SK-N-SH treated with all-trans-retinoic acid at 6 μM for 48 hours (cell line): ENCODE measurements around the gene OMD.

ENCODE experiments used
- ATAC-seq: fragments of 200-7000 bp; cut with Tn5 transposase; 3 replicates; pipeline ENCODE4 v1.9.1; 2020; ENCODE audit warnings: mild to moderate bottlenecking, moderate library complexity
- ARNTL ChIP-seq: fragments of 450-650 bp; formaldehyde crosslinking; IDR thresholded peaks from 2 replicates; pipeline ENCODE4 v1.5.0; 2020; ENCODE audit warnings: low read depth, mild to moderate bottlenecking, moderate library complexity, borderline replicate concordance
- BACH2 ChIP-seq: fragments of 250-450 bp; sonication (Bioruptor Pico); IDR thresholded peaks from 2 replicates; pipeline ENCODE4 v1.9.0; 2021; ENCODE audit warnings: mild to moderate bottlenecking, borderline replicate concordance
- GLIS3 ChIP-seq: fragments of 250-450 bp; sonication (Bioruptor Pico); IDR thresholded peaks from 2 replicates; pipeline ENCODE4 v1.5.0; 2020; ENCODE audit warnings: mild to moderate bottlenecking, moderate library complexity
- ISL1 ChIP-seq: fragments of 250-450 bp; sonication (Bioruptor Pico); IDR thresholded peaks from 2 replicates; pipeline ENCODE4 v2.1.2; 2022; ENCODE audit warnings: mild to moderate bottlenecking, moderate library complexity
- PPARA ChIP-seq: fragments of 250-450 bp; sonication (Bioruptor Pico); IDR thresholded peaks from 2 replicates; pipeline ENCODE4 v1.5.0; 2020; ENCODE audit warnings: mild to moderate bottlenecking, borderline replicate concordance
- RARB ChIP-seq: fragments of 250-450 bp; sonication (Bioruptor Pico); IDR thresholded peaks from 2 replicates; pipeline ENCODE4 v1.8.0; 2021; ENCODE audit warnings: mild to moderate bottlenecking, moderate library complexity
- TCF4 ChIP-seq: fragments of 250-450 bp; sonication (Bioruptor Pico); IDR thresholded peaks from 2 replicates; pipeline ENCODE4 v1.8.0; 2021; ENCODE audit warnings: mild to moderate bottlenecking, moderate library complexity, borderline replicate concordance
- TOX ChIP-seq: fragments of 250-450 bp; sonication (Bioruptor Pico); IDR thresholded peaks from 2 replicates; pipeline ENCODE4 v1.8.0; 2021; ENCODE audit warnings: mild to moderate bottlenecking, moderate library complexity, borderline replicate concordance
- ZNF8 ChIP-seq: fragments of 450-650 bp; formaldehyde crosslinking; IDR thresholded peaks from 2 replicates; pipeline ENCODE4 v1.5.0; 2020; ENCODE audit warnings: mild to moderate bottlenecking, moderate library complexity
- TF ChIP-seq, protein P1 (sequence below): fragments of 250-450 bp; sonication (Bioruptor Pico); IDR thresholded peaks from 2 replicates; pipeline ENCODE4 v1.8.0; 2021; ENCODE audit warnings: low read depth, mild to moderate bottlenecking, moderate library complexity, borderline replicate concordance
- TF ChIP-seq, protein P2 (sequence below): fragments of 250-450 bp; sonication (Bioruptor Pico); IDR thresholded peaks from 2 replicates; pipeline ENCODE4 v1.5.1; 2020; ENCODE audit warnings: low read depth, mild to moderate bottlenecking, moderate library complexity
- TF ChIP-seq, protein P3 (sequence below): fragments of 250-450 bp; sonication (Bioruptor Pico); IDR thresholded peaks from 2 replicates; pipeline ENCODE4 v1.5.0; 2020; ENCODE audit warnings: mild to moderate bottlenecking, moderate library complexity

Gene OMD

DNA sequence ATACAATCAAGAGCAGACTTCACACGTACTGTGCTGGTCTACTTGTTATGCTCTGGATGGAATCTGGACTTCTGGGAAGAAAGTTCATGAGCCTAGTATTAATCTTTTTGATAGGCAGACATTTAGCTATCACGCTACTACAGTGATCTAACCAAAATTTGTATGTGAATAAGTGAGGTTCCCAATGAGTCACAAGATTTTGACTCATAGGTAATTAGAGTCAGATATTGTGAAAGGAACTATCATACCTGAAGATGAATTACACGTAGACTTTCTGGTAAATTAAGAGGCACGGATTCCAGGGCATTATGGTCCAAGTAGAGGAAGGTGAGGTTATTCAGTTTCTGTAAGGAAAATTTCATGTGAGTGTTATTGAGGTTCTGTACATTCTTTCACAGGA lies 38.3 kb downstream of the OMD start:
- ATAC-seq, result peak; percentile 56
- TF ChIP-seq TOX (CRISPR knock-in tag), result no peak
- TF ChIP-seq, protein P1, sequence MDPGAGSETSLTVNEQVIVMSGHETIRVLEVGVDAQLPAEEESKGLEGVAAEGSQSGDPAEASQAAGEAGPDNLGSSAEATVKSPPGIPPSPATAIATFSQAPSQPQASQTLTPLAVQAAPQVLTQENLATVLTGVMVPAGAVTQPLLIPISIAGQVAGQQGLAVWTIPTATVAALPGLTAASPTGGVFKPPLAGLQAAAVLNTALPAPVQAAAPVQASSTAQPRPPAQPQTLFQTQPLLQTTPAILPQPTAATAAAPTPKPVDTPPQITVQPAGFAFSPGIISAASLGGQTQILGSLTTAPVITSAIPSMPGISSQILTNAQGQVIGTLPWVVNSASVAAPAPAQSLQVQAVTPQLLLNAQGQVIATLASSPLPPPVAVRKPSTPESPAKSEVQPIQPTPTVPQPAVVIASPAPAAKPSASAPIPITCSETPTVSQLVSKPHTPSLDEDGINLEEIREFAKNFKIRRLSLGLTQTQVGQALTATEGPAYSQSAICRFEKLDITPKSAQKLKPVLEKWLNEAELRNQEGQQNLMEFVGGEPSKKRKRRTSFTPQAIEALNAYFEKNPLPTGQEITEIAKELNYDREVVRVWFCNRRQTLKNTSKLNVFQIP (CRISPR knock-in tag), result 0 out of 2 replicates have a peak, but pooled peaks have one; percentile 17
- no peak for TF ChIP-seq GLIS3 (CRISPR knock-in tag)
- TF ChIP-seq, protein P2, sequence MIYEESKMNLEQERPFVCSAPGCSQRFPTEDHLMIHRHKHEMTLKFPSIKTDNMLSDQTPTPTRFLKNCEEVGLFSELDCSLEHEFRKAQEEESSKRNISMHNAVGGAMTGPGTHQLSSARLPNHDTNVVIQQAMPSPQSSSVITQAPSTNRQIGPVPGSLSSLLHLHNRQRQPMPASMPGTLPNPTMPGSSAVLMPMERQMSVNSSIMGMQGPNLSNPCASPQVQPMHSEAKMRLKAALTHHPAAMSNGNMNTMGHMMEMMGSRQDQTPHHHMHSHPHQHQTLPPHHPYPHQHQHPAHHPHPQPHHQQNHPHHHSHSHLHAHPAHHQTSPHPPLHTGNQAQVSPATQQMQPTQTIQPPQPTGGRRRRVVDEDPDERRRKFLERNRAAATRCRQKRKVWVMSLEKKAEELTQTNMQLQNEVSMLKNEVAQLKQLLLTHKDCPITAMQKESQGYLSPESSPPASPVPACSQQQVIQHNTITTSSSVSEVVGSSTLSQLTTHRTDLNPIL (CRISPR knock-in tag), result no peak
- no peak for TF ChIP-seq ZNF8 (CRISPR knock-in tag)
- no peak for TF ChIP-seq ISL1 (CRISPR knock-in tag)
- TF ChIP-seq ARNTL (CRISPR knock-in tag), result no peak
- TF ChIP-seq, protein P3, sequence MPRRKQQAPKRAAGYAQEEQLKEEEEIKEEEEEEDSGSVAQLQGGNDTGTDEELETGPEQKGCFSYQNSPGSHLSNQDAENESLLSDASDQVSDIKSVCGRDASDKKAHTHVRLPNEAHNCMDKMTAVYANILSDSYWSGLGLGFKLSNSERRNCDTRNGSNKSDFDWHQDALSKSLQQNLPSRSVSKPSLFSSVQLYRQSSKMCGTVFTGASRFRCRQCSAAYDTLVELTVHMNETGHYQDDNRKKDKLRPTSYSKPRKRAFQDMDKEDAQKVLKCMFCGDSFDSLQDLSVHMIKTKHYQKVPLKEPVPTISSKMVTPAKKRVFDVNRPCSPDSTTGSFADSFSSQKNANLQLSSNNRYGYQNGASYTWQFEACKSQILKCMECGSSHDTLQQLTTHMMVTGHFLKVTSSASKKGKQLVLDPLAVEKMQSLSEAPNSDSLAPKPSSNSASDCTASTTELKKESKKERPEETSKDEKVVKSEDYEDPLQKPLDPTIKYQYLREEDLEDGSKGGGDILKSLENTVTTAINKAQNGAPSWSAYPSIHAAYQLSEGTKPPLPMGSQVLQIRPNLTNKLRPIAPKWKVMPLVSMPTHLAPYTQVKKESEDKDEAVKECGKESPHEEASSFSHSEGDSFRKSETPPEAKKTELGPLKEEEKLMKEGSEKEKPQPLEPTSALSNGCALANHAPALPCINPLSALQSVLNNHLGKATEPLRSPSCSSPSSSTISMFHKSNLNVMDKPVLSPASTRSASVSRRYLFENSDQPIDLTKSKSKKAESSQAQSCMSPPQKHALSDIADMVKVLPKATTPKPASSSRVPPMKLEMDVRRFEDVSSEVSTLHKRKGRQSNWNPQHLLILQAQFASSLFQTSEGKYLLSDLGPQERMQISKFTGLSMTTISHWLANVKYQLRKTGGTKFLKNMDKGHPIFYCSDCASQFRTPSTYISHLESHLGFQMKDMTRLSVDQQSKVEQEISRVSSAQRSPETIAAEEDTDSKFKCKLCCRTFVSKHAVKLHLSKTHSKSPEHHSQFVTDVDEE (CRISPR knock-in tag), result no peak

DNA sequence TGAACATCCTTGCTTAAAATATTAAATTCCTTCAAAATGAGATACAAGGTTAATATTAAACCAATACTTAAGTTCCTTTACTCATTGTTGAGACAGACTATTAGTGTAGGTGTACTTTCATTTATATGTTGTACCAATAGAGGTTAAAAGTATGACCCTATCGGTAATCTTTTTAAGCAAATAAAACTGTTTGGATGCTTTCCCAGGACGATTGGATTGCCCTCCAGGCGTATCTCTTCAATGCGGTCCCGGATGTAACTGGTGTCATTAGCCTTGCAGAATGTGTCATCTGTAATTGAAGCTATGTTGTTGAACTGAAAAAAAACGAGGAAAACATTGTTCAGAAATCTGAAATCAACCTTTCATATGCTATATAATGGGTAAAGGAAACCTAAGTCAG lies 38.8 kb downstream of the OMD start:
- ATAC-seq, result peak; percentile 16; the same call in 1 of the 3 replicates
- TF ChIP-seq ZNF8 (CRISPR knock-in tag) (no peak), TOX (CRISPR knock-in tag) (no peak)

DNA sequence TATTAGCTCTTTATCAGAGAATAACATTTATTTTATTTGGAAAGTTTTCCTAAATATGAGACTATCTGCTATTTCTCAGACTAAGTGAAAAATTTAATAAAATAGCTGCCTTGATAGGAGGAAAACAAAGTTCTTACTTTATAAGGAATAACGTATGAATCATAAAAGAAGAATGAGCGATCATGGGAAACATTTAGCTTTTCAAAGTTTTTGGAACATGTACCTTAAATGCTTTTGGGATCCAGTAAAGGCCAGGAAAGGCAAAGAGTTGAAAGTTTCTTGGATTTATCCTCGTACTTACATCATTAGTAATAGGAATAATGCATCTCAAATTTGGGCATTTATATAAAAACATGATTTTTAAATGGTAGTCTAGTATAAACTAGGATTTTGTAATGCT lies 39.3 kb downstream of the OMD start:
- TF ChIP-seq ZNF8 (CRISPR knock-in tag), result no peak
- TF ChIP-seq ISL1 (CRISPR knock-in tag), result peak; percentile 29
- TF ChIP-seq TCF4 (CRISPR knock-in tag), result no peak
- ATAC-seq, result peak; percentile 53; the same call in 2 of the 3 replicates

DNA sequence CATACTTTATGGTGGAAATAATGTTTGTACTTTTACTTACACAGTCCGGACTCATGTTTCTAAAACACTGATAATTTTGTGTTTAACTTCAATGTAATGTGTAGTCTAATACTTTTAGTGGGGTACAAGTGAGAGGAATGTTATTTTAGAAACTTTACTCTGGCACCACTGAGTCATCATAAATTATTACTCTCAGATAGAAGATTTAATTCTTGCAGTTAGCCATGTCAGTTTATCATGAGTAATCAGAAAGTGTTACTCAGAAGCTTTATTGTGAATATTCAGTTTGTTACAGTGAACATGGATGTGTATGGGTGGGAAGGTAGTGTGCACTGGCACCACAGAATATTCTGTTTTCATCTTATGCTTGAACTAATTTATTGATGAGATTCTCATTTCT lies 39.9 kb downstream of the OMD start:
- peak; percentile 69 for ATAC-seq
- TF ChIP-seq, protein P3 (CRISPR knock-in tag), result no peak
- peak; percentile 68 for TF ChIP-seq ISL1 (CRISPR knock-in tag)
- TF ChIP-seq, protein P1 (CRISPR knock-in tag), result peak; percentile 38; the same call in 1 of the 2 replicates

DNA sequence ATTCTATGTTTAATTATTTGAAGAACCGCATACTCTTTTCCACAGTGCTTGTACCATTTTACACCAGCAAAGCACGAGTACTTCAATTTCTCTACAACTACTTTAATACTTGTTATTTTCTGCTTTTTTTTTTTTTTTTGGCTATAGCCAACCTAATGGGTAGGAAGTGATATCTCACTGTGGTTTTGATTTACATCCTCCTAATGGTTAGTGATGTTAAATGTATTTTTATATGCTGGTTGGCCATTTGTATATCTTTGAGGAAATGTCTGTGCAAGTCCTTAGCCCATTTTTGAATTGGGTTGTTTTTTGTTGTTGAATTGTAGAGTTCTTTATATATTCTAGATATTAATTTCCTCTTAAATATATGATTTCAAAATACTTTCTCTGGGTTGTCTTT lies 42.5 kb downstream of the OMD start:
- no peak for ATAC-seq
- no peak for TF ChIP-seq RARB (CRISPR knock-in tag)
- TF ChIP-seq, protein P3 (CRISPR knock-in tag), result no peak
- TF ChIP-seq BACH2 (CRISPR knock-in tag), result no peak
- no peak for TF ChIP-seq PPARA (CRISPR knock-in tag)
- TF ChIP-seq TOX (CRISPR knock-in tag), result no peak
